H1 (cell line): ENCODE results near the gene TTR. TPM values are rescaled to one million over a fixed set of nuclear protein-coding genes. Genes with fewer than 3 reads are reported as not detected.

Experiments
- CTCF ChIA-PET: fragments of 300-600 bp; sonication (Branson Sonifier 250); formaldehyde crosslinking; loops from one replicate; lab custom pipeline; 2021; ENCODE audit not compliant: partially characterized antibody; lab: Charles Lee
- POLR2A ChIA-PET: fragments of 300-600 bp; sonication (Branson Sonifier 250); formaldehyde crosslinking; loops from one replicate; lab custom pipeline; 2021; ENCODE audit warnings: inconsistent platforms; ENCODE audit not compliant: partially characterized antibody; lab: Charles Lee
- DNase-seq, 2 experiments: peaks; one replicate each; pipeline versions ENCODE4 v3.0.0 to v3.0.0-alpha.2; 2010 to 2022; ENCODE audit warnings: low spot score in 2 of 2, low read depth in 1 of 2, mixed read lengths in 1 of 2
- FAIRE-seq: peaks from 2 replicates; lab custom pipeline; 2011; peaks lifted over from hg19 to GRCh38; lab: Jason Lieb, UNC
- H2AFZ ChIP-seq: 2 replicates; pipeline ENCODE4 v1.8.1; 2012; ENCODE audit warnings: low read length, inconsistent platforms
- H2AK5ac ChIP-seq: 2 replicates; pipeline ENCODE4 v1.6.1; 2013; ENCODE audit warnings: low read depth, low read length
- H2BK120ac ChIP-seq: replicated peaks from 2 replicates; pipeline ENCODE3; 2013; ENCODE audit warnings: low read depth, low read length, inconsistent platforms
- H2BK12ac ChIP-seq: 2 replicates; pipeline ENCODE4 v1.6.1; 2013; ENCODE audit warnings: low read depth, low read length
- H2BK15ac ChIP-seq: 2 replicates; pipeline ENCODE4 v1.6.1; 2013; ENCODE audit warnings: low read length
- H2BK20ac ChIP-seq: 2 replicates; pipeline ENCODE4 v1.6.1; 2013; ENCODE audit warnings: low read length
- H2BK5ac ChIP-seq: 2 replicates; pipeline ENCODE4 v1.6.1; 2013; ENCODE audit warnings: low read depth, low read length
- H3K14ac ChIP-seq: 2 replicates; pipeline ENCODE4 v1.6.1; 2013; ENCODE audit warnings: inconsistent platforms; ENCODE audit not compliant: insufficient read length
- H3K18ac ChIP-seq: 2 replicates; pipeline ENCODE4 v1.6.1; 2013; ENCODE audit warnings: low read length; ENCODE audit errors: extremely low read depth
- H3K23ac ChIP-seq: 2 replicates; pipeline ENCODE4 v1.6.1; 2013; ENCODE audit warnings: inconsistent platforms; ENCODE audit not compliant: insufficient read length
- H3K23me2 ChIP-seq: 2 replicates; pipeline ENCODE4 v1.6.1; 2013; ENCODE audit warnings: low read depth, low read length
- H3K27ac ChIP-seq: 2 replicates; pipeline ENCODE4 v1.6.1; 2011; ENCODE audit warnings: low read depth, low read length, inconsistent platforms
- H3K27me3 ChIP-seq, 4 experiments: replicated peaks in 1 of 4; 1 replicate in 1 of 4; 2 replicates in 3 of 4; pipeline versions ENCODE4 v1.6.1 to v1.8.1; 2011 to 2013; ENCODE audit warnings: low read length in 3 of 4, mild to moderate bottlenecking in 3 of 4, inconsistent platforms in 2 of 4, mixed read lengths in 2 of 4, moderate library complexity in 1 of 4; ENCODE audit not compliant: control insufficient read depth in 3 of 4, insufficient read depth in 3 of 4; ENCODE audit errors: extremely low read depth in 1 of 4
- H3K36me3 ChIP-seq, 4 experiments: 2 replicates each; pipeline versions ENCODE4 v1.6.1 to v1.8.1; 2011 to 2013; ENCODE audit warnings: mild to moderate bottlenecking in 4 of 4, low read length in 3 of 4, moderate library complexity in 2 of 4, control low read depth in 1 of 4, inconsistent platforms in 1 of 4; ENCODE audit not compliant: insufficient read depth in 4 of 4, control insufficient read depth in 2 of 4
- H3K4ac ChIP-seq: replicated peaks from 2 replicates; pipeline ENCODE3; 2013; ENCODE audit warnings: low read length, low read depth, mixed read lengths, inconsistent platforms; ENCODE audit not compliant: insufficient read length
- H3K4me1 ChIP-seq, 4 experiments: replicated peaks in 1 of 4; 1 replicate in 1 of 4; 2 replicates in 3 of 4; pipeline versions ENCODE4 v1.6.1 to v1.8.1; 2011 to 2013; ENCODE audit warnings: low read length in 3 of 4, inconsistent platforms in 2 of 4, mixed read lengths in 1 of 4; ENCODE audit not compliant: insufficient read depth in 4 of 4, control insufficient read depth in 3 of 4
- H3K4me2 ChIP-seq, 2 experiments: 2 replicates each; pipeline versions ENCODE4 v1.6.1 to v1.8.1; 2011 to 2013; ENCODE audit warnings: low read depth in 2 of 2, low read length in 2 of 2, control low read depth in 1 of 2, inconsistent platforms in 1 of 2, mild to moderate bottlenecking in 1 of 2; ENCODE audit not compliant: insufficient read depth in 1 of 2
- H3K4me3 ChIP-seq, 4 experiments: fragments of 200-600, 300-600 bp in 1 of 4; sonication (generic), shearing (Covaris generic), sonication (Bioruptor Twin) in 1 of 4; 2 replicates each; pipeline versions ENCODE4 v1.5.1 to v1.8.1; 2011 to 2016; ENCODE audit warnings: low read length in 4 of 4, low read depth in 3 of 4, control low read depth in 2 of 4, inconsistent platforms in 2 of 4, mild to moderate bottlenecking in 2 of 4, mixed read lengths in 1 of 4, moderate library complexity in 1 of 4; ENCODE audit not compliant: insufficient read depth in 2 of 4; ENCODE audit errors: extremely low read depth in 1 of 4
- H3K56ac ChIP-seq: replicated peaks from 2 replicates; pipeline ENCODE3; 2013; ENCODE audit warnings: low read depth, mild to moderate bottlenecking, mixed read lengths, low read length, inconsistent platforms; ENCODE audit not compliant: insufficient read length
- H3K79me1 ChIP-seq: 2 replicates; pipeline ENCODE4 v1.6.1; 2013; ENCODE audit warnings: low read depth, low read length, control low read depth
- H3K79me2 ChIP-seq, 2 experiments: 2 replicates each; pipeline versions ENCODE4 v1.6.1 to v1.8.1; 2012 to 2013; ENCODE audit warnings: low read length in 2 of 2, mild to moderate bottlenecking in 2 of 2, inconsistent platforms in 1 of 2; ENCODE audit not compliant: insufficient read depth in 2 of 2, control insufficient read depth in 1 of 2
- H3K9ac ChIP-seq, 4 experiments: replicated peaks in 1 of 4; 1 replicate in 1 of 4; 2 replicates in 3 of 4; pipeline versions ENCODE4 v1.6.1 to v1.8.1; 2011 to 2013; ENCODE audit warnings: low read depth in 3 of 4, low read length in 3 of 4, control low read depth in 2 of 4, mild to moderate bottlenecking in 2 of 4, moderate library complexity in 2 of 4, inconsistent platforms in 1 of 4; ENCODE audit errors: extremely low read depth in 1 of 4
- H3K9me3 ChIP-seq, 2 experiments: 2 replicates each; pipeline versions ENCODE4 v1.6.1 to v1.8.1; 2012 to 2013; ENCODE audit warnings: mild to moderate bottlenecking in 2 of 2, moderate library complexity in 2 of 2, control low read depth in 1 of 2, inconsistent platforms in 1 of 2, low read depth in 1 of 2, low read length in 1 of 2, mixed read lengths in 1 of 2; ENCODE audit not compliant: insufficient read depth in 2 of 2
- H4K20me1 ChIP-seq, 2 experiments: replicated peaks in 1 of 2; 2 replicates each; pipeline versions ENCODE3 to v1.8.1; 2011 to 2013; ENCODE audit warnings: inconsistent platforms in 2 of 2, low read length in 2 of 2, mild to moderate bottlenecking in 1 of 2; ENCODE audit not compliant: insufficient read depth in 2 of 2, control insufficient read depth in 1 of 2
- H4K5ac ChIP-seq: 2 replicates; pipeline ENCODE4 v1.6.1; 2013; ENCODE audit warnings: low read length, low read depth, mixed read lengths, inconsistent platforms; ENCODE audit not compliant: insufficient read length
- H4K8ac ChIP-seq: 2 replicates; pipeline ENCODE4 v1.8.0; 2013; ENCODE audit warnings: mild to moderate bottlenecking, moderate library complexity, low read length, inconsistent platforms; ENCODE audit not compliant: insufficient read depth; ENCODE audit errors: extremely low read depth
- H4K91ac ChIP-seq: replicated peaks from 2 replicates; pipeline ENCODE3; 2013; ENCODE audit warnings: low read length, mixed read lengths, inconsistent platforms; ENCODE audit not compliant: insufficient read length
- BACH1 ChIP-seq: IDR thresholded peaks from 2 replicates; pipeline ENCODE4 v1.6.1; 2012; ENCODE audit warnings: low read length, improper control_type of control experiment
- CEBPB ChIP-seq: IDR thresholded peaks from 2 replicates; pipeline ENCODE4 v1.6.1; 2012; ENCODE audit warnings: low read depth, low read length
- CHD2 ChIP-seq: IDR thresholded peaks from 2 replicates; pipeline ENCODE4 v1.6.1; 2012; ENCODE audit warnings: low read length, improper control_type of control experiment
- EZH2 ChIP-seq: fragments of 200-600 bp; sonication (generic); IDR thresholded peaks from 2 replicates; pipeline ENCODE4 v1.7.1; 2012; ENCODE audit warnings: low read depth, mild to moderate bottlenecking, moderate library complexity, low read length, inconsistent platforms; ENCODE audit not compliant: severe bottlenecking
- FOSL1 ChIP-seq: IDR thresholded peaks from 2 replicates; pipeline ENCODE4 v1.6.1; 2011; ENCODE audit warnings: mild to moderate bottlenecking, low read depth, low read length, moderate library complexity; ENCODE audit not compliant: insufficient read depth
- KDM4A ChIP-seq: IDR thresholded peaks from one replicate; pipeline ENCODE4 v1.7.1; 2012; ENCODE audit warnings: low read depth, mild to moderate bottlenecking, moderate library complexity, low read length, inconsistent platforms; ENCODE audit not compliant: severe bottlenecking
- KDM5A ChIP-seq: fragments of 200-600 bp; IDR thresholded peaks from 2 replicates; pipeline ENCODE4 v1.7.1; 2012; ENCODE audit warnings: mild to moderate bottlenecking, low read length, inconsistent platforms, mixed read lengths
- POLR2A ChIP-seq, 2 experiments: IDR thresholded peaks; 1 replicate in 1 of 2; 2 replicates in 1 of 2; pipeline ENCODE4 v1.6.1; 2011; ENCODE audit warnings: low read depth in 2 of 2, low read length in 2 of 2, mild to moderate bottlenecking in 2 of 2; ENCODE audit errors: control extremely low read depth in 1 of 2
- RAD21 ChIP-seq, 2 experiments: IDR thresholded peaks in 1 of 2; conservative IDR thresholded peaks in 1 of 2; 2 replicates each; pipeline ENCODE4 v1.6.1; 2011; ENCODE audit warnings: low read depth in 2 of 2, low read length in 2 of 2, improper control_type of control experiment in 1 of 2, inconsistent platforms in 1 of 2, mild to moderate bottlenecking in 1 of 2, moderate library complexity in 1 of 2
- RBBP5 ChIP-seq: IDR thresholded peaks from 2 replicates; pipeline ENCODE4 v1.7.1; 2012; ENCODE audit warnings: low read depth, mild to moderate bottlenecking, inconsistent platforms, low read length, moderate library complexity, borderline replicate concordance
- SAP30 ChIP-seq: fragments of 300-600 bp; sonication (generic); IDR thresholded peaks from 2 replicates; pipeline ENCODE4 v1.7.1; 2012; ENCODE audit warnings: low read length, moderate library complexity, mild to moderate bottlenecking, inconsistent platforms; ENCODE audit not compliant: insufficient read depth, insufficient replicate concordance
- SP4 ChIP-seq: IDR thresholded peaks from 2 replicates; pipeline ENCODE4 v1.6.1; 2012; ENCODE audit warnings: low read length, inconsistent platforms
- SRF ChIP-seq: IDR thresholded peaks from 2 replicates; pipeline ENCODE4 v1.6.1; 2011; ENCODE audit warnings: mild to moderate bottlenecking, low read depth, low read length, moderate library complexity
- SUZ12 ChIP-seq: fragments of 200-600 bp; sonication (generic); IDR thresholded peaks from 2 replicates; pipeline ENCODE4 v1.6.1; 2012; ENCODE audit warnings: mild to moderate bottlenecking, inconsistent platforms, low read length, moderate library complexity, mixed read lengths
- WGBS, 2 experiments: shearing (Covaris generic) in 1 of 2; methylation state at CpG; one replicate each; pipeline versions ENCODE4 v1.1.6 to v1.1.7; 2013 to 2015; ENCODE audit warnings: low lambda C conversion rate in 2 of 2, mixed read lengths in 2 of 2, inconsistent platforms in 1 of 2, low coverage in 1 of 2, missing lambda C conversion rate in 1 of 2; ENCODE audit not compliant: insufficient replicate concordance in 2 of 2, insufficient coverage in 1 of 2, insufficient read length in 1 of 2; ENCODE audit errors: extremely low coverage in 1 of 2, missing lambda C conversion rate in 1 of 2; 5-methylcytosine and 5-hydroxymethylcytosine counted together
- polyA plus RNA-seq, 7 experiments: library from polyadenylated mRNA; depleted of rRNA in 3 of 7; stranded (reverse) in 5 of 7; unstranded in 2 of 7; fragments of >200 nt in 5 of 7; fragments of 200-250 nt in 2 of 7; gene quantifications; 1 replicate in 5 of 7; 2 replicates in 1 of 7; 4 replicates in 1 of 7; pipeline versions ENCODE4 v1.2.1 to v1.2.3, GENCODE V29; 2011 to 2013; ENCODE audit warnings: missing spikeins in 2 of 7, mixed read lengths in 2 of 7
- total RNA-seq: library from RNA; stranded (reverse); fragmentation: NEBNext Ultra II Directional; extraction: Animal tissue kit (Norgen Biotek cat#: 25700); gene quantifications from 2 replicates; pipeline ENCODE4 v1.2.1, GENCODE V29; 2021

The TTR gene
- total and polyA plus RNA-seq, 2 of the 8 experiments (the other 6 are each of a cell fraction or from before 2014, with no cell fraction given) = not detected

DNA sequence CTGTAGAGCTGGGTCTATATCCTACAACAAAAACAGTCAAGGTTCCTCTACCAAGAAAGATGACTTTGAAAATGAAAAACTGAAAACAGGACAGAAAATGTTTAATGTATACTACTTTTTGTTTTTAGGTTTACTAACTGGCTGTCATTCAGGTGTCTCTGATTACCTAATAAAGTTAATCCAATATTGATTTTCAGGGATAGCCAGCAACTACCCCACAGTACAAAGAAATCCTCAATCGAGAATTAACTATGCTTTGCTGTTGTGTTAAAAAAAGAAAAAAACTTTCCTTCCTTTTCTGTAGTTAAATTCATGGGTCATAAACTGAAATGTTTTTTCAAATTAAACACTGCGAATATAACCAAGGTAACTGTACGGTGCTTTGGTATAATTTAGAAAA is 45.8 kb downstream of the TTR start:
- Histone ChIP-seq H3K56ac (no peak overlapping the region), H2BK120ac (no peak overlapping the region), H3K27ac (no peak overlapping the region), H2AK5ac (no peak overlapping the region), H3K23ac (no peak overlapping the region), H3K36me3 (peaks cover 0 to 13% (median 3%) of the 10 kb centered on the region in 4 experiments; a peak in 4 of 8 replicates), H2AFZ (no peak overlapping the region), H2BK5ac (no peak overlapping the region), H3K23me2 (no peaks in the 10 kb centered on the region; the same call in 1 of the 2 replicates), H3K14ac (no peak overlapping the region), H3K9me3 (no peaks in the 10 kb centered on the region), H3K79me1 (no peaks in the 10 kb centered on the region), H4K8ac (no peak overlapping the region), H3K4me1 (no peaks in the 10 kb centered on the region), H4K5ac (no peak overlapping the region), H3K79me2 (no peaks in the 10 kb centered on the region), H2BK12ac (no peak overlapping the region), H4K91ac (no peak overlapping the region), H3K4me3 (no peak overlapping the region), H2BK20ac (no peak overlapping the region), H3K4me2 (no peak overlapping the region), H3K18ac (no peak overlapping the region)
- 88% methylated on average over 3 of the region's 3 CpGs; no CpG with 5 or more reads in 1 of the 2 experiments for WGBS, 2 experiments
- POLR2A ChIA-PET = no interaction called here
- CTCF ChIA-PET = interaction anchor here (0.8 kb wide), 1 partner anchor 10 kb away, joined by 3 read pairs; no protein-coding TSS in a partner anchor
- FAIRE-seq = no peak
- TF ChIP-seq EZH2 = no peak
- no peak for TF ChIP-seq CHD2
- no peak for TF ChIP-seq CEBPB
- TF ChIP-seq KDM4A = no peak
- no peak for TF ChIP-seq RBBP5
- no peak for TF ChIP-seq SRF
- no peak for TF ChIP-seq SUZ12
- no peak for TF ChIP-seq BACH1
- TF ChIP-seq RAD21 (IDR thresholded peaks at IDR 0.05 in 1 of 2, conservative IDR thresholded peaks at IDR 0.05 in 1 of 2; ENCODE audit: low read depth in 2 of 2, low read length in 2 of 2) = no peak
- TF ChIP-seq KDM5A = no peak
- TF ChIP-seq SP4 = no peak
- TF ChIP-seq POLR2A (IDR thresholded peaks at IDR 0.05; ENCODE audit: control extremely low read depth in 1 of 2, low read depth in 2 of 2, low read length in 2 of 2) = no peak
- TF ChIP-seq SAP30 = no peak
- no peak for TF ChIP-seq FOSL1
- TF ChIP-seq, all 59 proteins: peak for 0
- Histone ChIP-seq H4K20me1 (no peaks in the 10 kb centered on the region), H3K4ac (no peak overlapping the region), H2BK15ac (no peak overlapping the region), H3K27me3 (no peaks in the 10 kb centered on the region), H3K9ac (no peak overlapping the region)
- DNase-seq = no peak
